BE2C (cell line): Measurements from ENCODE around the gene KIF6.

Experiments
- DNase-seq: peaks from one replicate; pipeline ENCODE4 v3.0.0-alpha.2; 2020
- H3K27me3 ChIP-seq: fragments of 250-450 bp; sonication (Bioruptor Pico); 2 replicates; pipeline ENCODE4 v1.5.1; 2020; ENCODE audit warnings: mild to moderate bottlenecking
- H3K36me3 ChIP-seq: fragments of 250-450 bp; sonication (Bioruptor Pico); 2 replicates; pipeline ENCODE4 v1.5.1; 2020; ENCODE audit warnings: mild to moderate bottlenecking
- H3K4me1 ChIP-seq: fragments of 250-450 bp; sonication (Bioruptor Pico); 2 replicates; pipeline ENCODE4 v1.5.1; 2020
- H3K4me3 ChIP-seq: 2 replicates; pipeline ENCODE4 v1.5.1; 2011; ENCODE audit warnings: low read depth, low read length
- H3K9me3 ChIP-seq: fragments of 250-450 bp; sonication (Bioruptor Pico); 2 replicates; pipeline ENCODE4 v1.5.1; 2020
- CTCF ChIP-seq: IDR thresholded peaks from 2 replicates; pipeline ENCODE4 v1.5.1; 2012; ENCODE audit warnings: mild to moderate bottlenecking, low read depth, low read length

The KIF6 gene

GRCh38 chr6:39765508-39766065 is 40.4 kb upstream of the KIF6 start:
- Histone ChIP-seq H3K27me3 (no peaks in the 10 kb centered on the region), H3K4me3 (no peak overlapping the region), H3K9me3 (no peaks in the 10 kb centered on the region), H3K36me3 (no peaks in the 10 kb centered on the region), H3K4me1 (no peaks in the 10 kb centered on the region)
- no peak for DNase-seq
- no peak for TF ChIP-seq CTCF

GRCh38 chr6:39760226-39760952 is 35.2 kb upstream of the KIF6 start:
- TF ChIP-seq CTCF, result no peak
- no peaks in the 10 kb centered on the region for H3K9me3 ChIP-seq
- no peak overlapping the region for H3K4me3 ChIP-seq
- H3K36me3 ChIP-seq, result no peaks in the 10 kb centered on the region
- H3K4me1 ChIP-seq, result no peaks in the 10 kb centered on the region
- no peak for DNase-seq
- H3K27me3 ChIP-seq, result no peaks in the 10 kb centered on the region; the same call in 1 of the 2 replicates

- DNase-seq, result no peak
- Histone ChIP-seq H3K36me3 (no peaks in the 10 kb centered on the region), H3K27me3 (no peaks in the 10 kb centered on the region; the same call in none of the 2 replicates), H3K4me3 (no peak overlapping the region), H3K9me3 (no peaks in the 10 kb centered on the region), H3K4me1 (no peaks in the 10 kb centered on the region)
- TF ChIP-seq CTCF, result no peak
Measured at GRCh38 chr6:39758905-39759605, 33.8 kb upstream of the KIF6 start.

- H3K9me3 ChIP-seq, result no peaks in the 10 kb centered on the region
- H3K27me3 ChIP-seq, result no peaks in the 10 kb centered on the region; the same call in none of the 2 replicates
- no peaks in the 10 kb centered on the region for H3K36me3 ChIP-seq
- H3K4me3 ChIP-seq, result no peak overlapping the region
- TF ChIP-seq CTCF, result no peak
- no peaks in the 10 kb centered on the region for H3K4me1 ChIP-seq
- no peak for DNase-seq
Measured at GRCh38 chr6:39756582-39756981, 31.4 kb upstream of the KIF6 start.

GRCh38 chr6:39755231-39755630 is 30.0 kb upstream of the KIF6 start:
- no peak for TF ChIP-seq CTCF
- Histone ChIP-seq H3K27me3 (no peaks in the 10 kb centered on the region; the same call in none of the 2 replicates), H3K4me3 (no peak overlapping the region), H3K4me1 (no peaks in the 10 kb centered on the region), H3K36me3 (no peaks in the 10 kb centered on the region), H3K9me3 (no peaks in the 10 kb centered on the region)
- no peak for DNase-seq
